GM19099 (cell line): ENCODE results near the gene UBL3.

Source experiments
- POLR2A ChIP-seq: IDR thresholded peaks from 3 replicates; pipeline ENCODE4 v1.6.1; 2011; ENCODE audit warnings: low read depth; ENCODE audit not compliant: insufficient read length; ENCODE audit errors: extremely low read depth

Gene UBL3

DNA sequence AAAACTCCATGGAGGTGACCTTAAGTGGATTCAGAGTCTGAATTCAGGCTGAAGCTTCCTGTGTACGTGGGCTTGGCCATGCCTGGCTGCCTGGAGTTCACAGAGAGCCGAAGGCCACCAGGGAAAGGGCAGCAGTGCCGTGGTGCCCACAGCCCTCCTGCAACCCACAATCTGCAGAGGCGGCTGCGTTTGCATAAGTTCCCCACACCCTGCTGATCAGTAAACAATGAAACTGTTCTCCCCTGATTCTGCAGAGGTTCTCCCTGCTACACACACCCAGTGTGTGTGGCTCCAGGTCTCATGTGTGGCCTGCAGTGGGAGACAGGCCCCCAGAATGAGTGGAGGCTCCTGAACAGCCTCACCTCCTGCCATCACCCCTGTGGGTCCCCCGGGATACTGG, 128.0 kb downstream of the UBL3 start:
- TF ChIP-seq POLR2A = no peak

GRCh38 chr13:29721766-29722165, 128.7 kb downstream of the UBL3 start:
- TF ChIP-seq POLR2A = no peak

DNA sequence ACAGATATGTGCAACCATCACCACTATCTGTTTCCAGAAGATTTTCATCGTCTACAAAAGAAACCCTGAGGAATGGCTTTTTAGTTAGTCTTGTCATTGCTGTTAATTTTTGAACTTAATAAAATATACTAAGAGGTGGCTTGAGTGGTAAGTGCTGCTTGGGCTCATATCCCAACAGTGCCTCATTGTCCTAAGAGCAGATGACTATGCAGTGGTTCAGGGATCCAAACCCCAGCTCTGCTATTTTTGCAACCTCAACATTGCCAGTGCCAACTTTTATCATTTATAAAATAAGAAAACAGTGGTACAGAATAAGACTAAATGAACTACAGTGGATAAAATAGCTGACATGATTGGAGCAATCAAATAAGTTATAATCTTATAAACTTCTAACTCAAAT, 131.7 kb downstream of the UBL3 start:
- TF ChIP-seq POLR2A = no peak

GRCh38 chr13:29716493-29716892, 133.9 kb downstream of the UBL3 start:
- no peak for TF ChIP-seq POLR2A
